Measurements from ENCODE around the gene AMBRA1. TPM values are rescaled to one million over a fixed set of nuclear protein-coding genes. Genes with fewer than 3 reads are reported as not detected.

The AMBRA1 gene
- total and polyA plus RNA-seq, 11 donors, result 5.6 to 23.5 (median 16.2) TPM

- H3K4me1 ChIP-seq, result peaks cover 0 to 37% (median 20%) of the 10 kb centered on the region in 12 donors
- no peak overlapping the region for H3K27ac ChIP-seq
- no peaks in the 10 kb centered on the region for H3K36me3 ChIP-seq
- H3K4me3 ChIP-seq, result no peak overlapping the region
- intact Hi-C loops (cut with DNase I), result loop anchor here in 3 of 10 donors (10.0 kb wide), 1 partner anchor 231 kb away; the partner anchor contains the start of genes ATG13 (in 3 of the 3) and HARBI1 (in 3 of the 3)
- no peaks in the 10 kb centered on the region for H3K9me3 ChIP-seq
- DNase-seq, result peak in 1 of 5 donors; percentile 20
- WGBS, 4 donors, result 92 to 94% (median 93%) methylated on average over 11 to 12 of the region's 12 CpGs
- no peak for ATAC-seq
- TF ChIP-seq CTCF (IDR thresholded peaks at IDR 0.05) (no peak), POLR2A (IDR thresholded peaks at IDR 0.05) (no peak)
- H3K27me3 ChIP-seq, result peaks cover 0 to 34% (median 6%) of the 10 kb centered on the region in 9 donors
Measured at GRCh38 chr11:46383974-46384701, 209.7 kb downstream of the AMBRA1 start.

GRCh38 chr11:46383404-46383758 is 210.4 kb downstream of the AMBRA1 start:
- DNase-seq (no peak), ATAC-seq (no peak)
- intact Hi-C loops (cut with DNase I), result loop anchor here in 3 of 10 donors (10.0 kb wide), 1 partner anchor 231 kb away; the partner anchor contains the start of genes ATG13 (in 3 of the 3) and HARBI1 (in 3 of the 3)
- no peak for TF ChIP-seq CTCF (IDR thresholded peaks at IDR 0.05)
- no peak for TF ChIP-seq POLR2A (IDR thresholded peaks at IDR 0.05)
- H3K27me3 ChIP-seq, result peaks cover 0 to 27% (median 5%) of the 10 kb centered on the region in 9 donors
- peaks cover 0 to 2% (median 0%) of the 10 kb centered on the region in 9 donors for H3K36me3 ChIP-seq
- no peaks in the 10 kb centered on the region for H3K9me3 ChIP-seq
- peaks cover 0 to 33% (median 16%) of the 10 kb centered on the region in 12 donors for H3K4me1 ChIP-seq
- 77 to 87% (median 79%) methylated on average over 7 of the region's 7 CpGs for WGBS, 4 donors
- H3K4me3 ChIP-seq, result no peak overlapping the region
- no peak overlapping the region for H3K27ac ChIP-seq

GRCh38 chr11:46382646-46383403 is 211.0 kb downstream of the AMBRA1 start:
- intact Hi-C loops (cut with DNase I), result loop anchor here in 3 of 10 donors (10.0 kb wide), 1 partner anchor 232 kb away; the partner anchor contains the start of genes ATG13 (in 3 of the 3) and HARBI1 (in 3 of the 3)
- H3K9me3 ChIP-seq, result no peaks in the 10 kb centered on the region

More at GRCh38 chr11:46382646-46383403, 211.0 kb downstream of the AMBRA1 start:
- no peak overlapping the region for H3K27ac ChIP-seq
- peak overlapping the region in 7 of 12 donors; percentile 62 to 78 (median 75) for H3K4me3 ChIP-seq
- TF ChIP-seq POLR2A (IDR thresholded peaks at IDR 0.05) (no peak), CTCF (IDR thresholded peaks at IDR 0.05) (peak; percentile 28 to 68 (median 51))
- peaks cover 0 to 32% (median 16%) of the 10 kb centered on the region in 12 donors for H3K4me1 ChIP-seq
- 50 to 59% (median 55%) methylated on average over 16 to 18 of the region's 18 CpGs for WGBS, 4 donors
- H3K36me3 ChIP-seq, result peaks cover 0 to 8% (median 4%) of the 10 kb centered on the region in 9 donors
- ATAC-seq (no peak), DNase-seq (peak in 1 of 5 donors; percentile 34)
- peaks cover 0 to 24% (median 5%) of the 10 kb centered on the region in 9 donors for H3K27me3 ChIP-seq
